ENCODE results near the gene MALT1. TPM values are rescaled to one million over a fixed set of nuclear protein-coding genes. Genes with fewer than 3 reads are reported as not detected.

Gene MALT1
- polyA plus RNA-seq, 3 donors from 2014 or later, result 18.8 to 34.2 (median 30.6) TPM

- Mint-ChIP-seq H3K4me1 (no peaks in the 10 kb centered on the region), H3K36me3 (no peaks in the 10 kb centered on the region), H3K4me3 (no peak overlapping the region), H3K27me3 (ENCODE audit: low read depth in 3 of 3) (peaks cover 0 to 5% (median 2%) of the 10 kb centered on the region in 3 donors), H3K9me3 (no peaks in the 10 kb centered on the region), H3K27ac (no peak overlapping the region)
- no peak for DNase-seq
Observed at GRCh38 chr18:58785870-58786269, 114.6 kb downstream of the MALT1 start.

- Mint-ChIP-seq H3K4me1 (no peaks in the 10 kb centered on the region), H3K9me3 (no peaks in the 10 kb centered on the region), H3K27ac (no peak overlapping the region), H3K36me3 (no peaks in the 10 kb centered on the region), H3K27me3 (ENCODE audit: low read depth in 3 of 3) (peaks cover 0 to 5% (median 2%) of the 10 kb centered on the region in 3 donors), H3K4me3 (no peak overlapping the region)
- no peak for DNase-seq
Observed at GRCh38 chr18:58787536-58788149, 116.4 kb downstream of the MALT1 start.

DNA sequence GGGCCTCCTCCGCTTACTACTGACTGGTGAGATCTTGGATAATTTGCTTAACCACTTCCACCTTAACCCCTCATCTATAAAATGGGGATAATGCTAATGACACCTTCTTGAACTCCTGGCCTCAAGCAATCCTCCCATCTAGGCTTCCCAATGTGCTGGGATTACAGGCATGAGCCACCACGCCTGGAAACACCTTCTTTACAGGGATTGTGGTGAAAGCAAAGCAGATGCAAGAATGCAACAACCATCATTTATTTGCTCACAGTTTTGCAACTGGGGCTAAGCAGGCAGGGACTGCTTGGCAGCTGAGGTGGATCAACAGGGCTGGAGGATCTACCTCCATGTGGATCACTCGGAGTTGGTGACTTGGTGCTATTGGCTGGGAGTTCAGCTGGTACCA lies 117.2 kb downstream of the MALT1 start:
- peaks cover 0 to 5% (median 0%) of the 10 kb centered on the region in 3 donors for H3K27me3 Mint-ChIP-seq (ENCODE audit: low read depth in 3 of 3)
- H3K4me3 Mint-ChIP-seq, result no peak overlapping the region
- DNase-seq, result no peak
- no peaks in the 10 kb centered on the region for H3K36me3 Mint-ChIP-seq
- no peaks in the 10 kb centered on the region for H3K9me3 Mint-ChIP-seq
- H3K4me1 Mint-ChIP-seq, result no peaks in the 10 kb centered on the region
- no peak overlapping the region for H3K27ac Mint-ChIP-seq

DNA sequence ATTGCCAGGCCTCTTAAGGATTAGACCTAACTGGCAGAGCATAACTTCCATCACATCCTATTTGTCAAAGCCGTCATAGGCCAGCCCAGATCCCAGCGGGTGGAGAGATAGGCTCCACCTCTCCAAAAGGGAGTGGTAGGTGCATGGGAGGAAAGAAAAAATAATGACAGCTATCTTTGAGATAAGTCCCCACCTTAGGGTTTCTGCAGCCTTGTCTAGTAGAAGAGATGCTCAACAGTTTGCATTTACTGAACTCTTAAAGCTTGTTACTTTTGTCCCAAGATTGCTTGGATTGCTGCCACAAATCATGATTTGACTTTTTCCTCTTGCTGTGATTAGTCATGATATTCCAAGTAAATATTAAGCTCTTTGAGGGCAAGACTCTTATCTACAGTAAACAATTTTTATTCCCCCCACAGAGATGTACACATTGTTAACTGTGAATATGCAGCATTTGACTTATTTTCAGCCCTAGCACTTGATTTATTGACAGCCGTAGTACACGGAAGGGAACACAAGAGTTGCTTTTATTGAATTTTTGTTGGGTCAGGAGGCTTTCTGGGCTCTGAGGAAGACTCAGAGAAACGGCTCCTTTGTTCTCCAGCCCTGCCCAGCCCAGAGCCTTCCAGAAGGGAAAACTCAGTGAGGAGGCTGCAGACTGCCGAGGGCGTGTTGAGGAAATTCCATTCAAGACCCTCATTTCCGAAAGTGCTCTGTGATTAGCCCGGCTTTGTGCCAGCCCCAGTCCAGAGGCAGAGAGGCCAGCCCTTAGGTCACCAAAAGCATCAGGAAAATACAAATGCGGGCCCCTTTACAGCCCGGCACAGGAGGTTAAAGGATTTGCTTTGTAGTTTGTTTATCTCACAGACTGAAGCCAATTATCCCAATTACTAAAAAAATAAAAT lies 118.0 kb downstream of the MALT1 start:
- Mint-ChIP-seq H3K27me3 (ENCODE audit: low read depth in 3 of 3) (peaks cover 0 to 5% (median 0%) of the 10 kb centered on the region in 3 donors), H3K4me1 (no peaks in the 10 kb centered on the region), H3K36me3 (no peaks in the 10 kb centered on the region), H3K4me3 (no peak overlapping the region), H3K9me3 (no peaks in the 10 kb centered on the region), H3K27ac (no peak overlapping the region)
- DNase-seq, result no peak

- Mint-ChIP-seq H3K4me3 (no peak overlapping the region), H3K27me3 (ENCODE audit: low read depth in 3 of 3) (peaks cover 0 to 5% (median 0%) of the 10 kb centered on the region in 3 donors), H3K9me3 (no peaks in the 10 kb centered on the region), H3K4me1 (no peaks in the 10 kb centered on the region), H3K36me3 (no peaks in the 10 kb centered on the region), H3K27ac (no peak overlapping the region)
- DNase-seq, result no peak
Observed at GRCh38 chr18:58789876-58790240, 118.6 kb downstream of the MALT1 start.

DNA sequence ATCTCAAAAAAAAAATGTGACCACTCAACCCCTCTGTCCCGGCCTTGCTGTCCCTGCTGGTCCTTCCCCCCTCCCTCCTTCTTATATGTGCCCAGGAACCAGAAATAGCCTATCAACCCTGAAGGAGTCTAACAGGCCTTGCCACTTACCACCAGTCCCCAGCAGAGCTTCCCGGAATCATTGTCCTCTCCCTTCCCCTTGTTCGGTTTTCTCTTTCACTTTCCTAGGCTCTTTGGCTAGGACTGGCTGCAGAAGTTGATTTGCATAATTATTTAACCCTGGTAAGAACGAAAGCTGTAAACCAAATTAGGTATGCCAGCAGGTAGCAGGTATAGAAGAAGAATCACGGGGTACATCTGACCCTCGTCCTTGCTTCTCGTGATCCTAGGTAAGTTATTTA lies 120.8 kb downstream of the MALT1 start:
- peaks cover 0 to 8% (median 0%) of the 10 kb centered on the region in 3 donors for H3K27me3 Mint-ChIP-seq (ENCODE audit: low read depth in 3 of 3)
- H3K4me1 Mint-ChIP-seq, result no peaks in the 10 kb centered on the region
- H3K4me3 Mint-ChIP-seq, result no peak overlapping the region
- H3K9me3 Mint-ChIP-seq, result no peaks in the 10 kb centered on the region
- H3K27ac Mint-ChIP-seq, result no peak overlapping the region
- DNase-seq, result no peak
- no peaks in the 10 kb centered on the region for H3K36me3 Mint-ChIP-seq

- H3K36me3 Mint-ChIP-seq, result no peaks in the 10 kb centered on the region
- H3K27ac Mint-ChIP-seq, result no peak overlapping the region
- DNase-seq, result no peak
- no peaks in the 10 kb centered on the region for H3K9me3 Mint-ChIP-seq
- peaks cover 0 to 6% (median 0%) of the 10 kb centered on the region in 3 donors for H3K27me3 Mint-ChIP-seq (ENCODE audit: low read depth in 3 of 3)
- H3K4me3 Mint-ChIP-seq, result no peak overlapping the region
- no peaks in the 10 kb centered on the region for H3K4me1 Mint-ChIP-seq
Observed at GRCh38 chr18:58793361-58793760, 122.1 kb downstream of the MALT1 start.

GRCh38 chr18:58796220-58796619 lies 125.0 kb downstream of the MALT1 start:
- Mint-ChIP-seq H3K27ac (no peak overlapping the region), H3K27me3 (ENCODE audit: low read depth in 3 of 3) (peaks cover 0 to 6% (median 2%) of the 10 kb centered on the region in 3 donors), H3K36me3 (no peaks in the 10 kb centered on the region), H3K4me3 (no peak overlapping the region), H3K9me3 (no peaks in the 10 kb centered on the region), H3K4me1 (no peaks in the 10 kb centered on the region)
- no peak for DNase-seq

GRCh38 chr18:58800582-58800981 lies 129.3 kb downstream of the MALT1 start:
- Mint-ChIP-seq H3K27me3 (ENCODE audit: low read depth in 3 of 3) (peaks cover 2 to 4% (median 4%) of the 10 kb centered on the region in 3 donors), H3K36me3 (no peaks in the 10 kb centered on the region), H3K4me1 (no peaks in the 10 kb centered on the region), H3K9me3 (no peaks in the 10 kb centered on the region), H3K27ac (no peak overlapping the region), H3K4me3 (no peak overlapping the region)
- no peak for DNase-seq

DNA sequence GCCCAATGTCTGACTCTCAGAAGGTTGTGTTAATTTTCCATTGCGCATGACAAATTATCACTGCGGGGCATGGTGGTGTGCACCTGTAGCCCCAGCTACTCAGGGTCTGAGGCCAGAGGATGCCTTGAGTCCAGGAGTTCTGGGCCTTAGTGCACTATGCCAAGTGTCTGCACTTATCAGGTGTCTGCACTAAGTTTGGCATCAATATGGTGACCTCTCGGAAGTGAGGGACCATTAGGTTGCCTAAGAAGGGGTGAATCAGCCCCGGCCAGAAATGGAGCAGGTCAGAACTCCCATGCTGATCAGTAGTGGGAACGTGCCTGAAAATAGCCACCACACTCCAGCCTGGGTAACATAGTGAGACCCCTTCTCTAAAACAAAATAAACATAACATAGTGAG lies 131.7 kb downstream of the MALT1 start:
- Mint-ChIP-seq H3K9me3 (no peaks in the 10 kb centered on the region), H3K4me1 (no peaks in the 10 kb centered on the region), H3K4me3 (no peak overlapping the region), H3K36me3 (no peaks in the 10 kb centered on the region), H3K27me3 (ENCODE audit: low read depth in 3 of 3) (peaks cover 1 to 4% (median 2%) of the 10 kb centered on the region in 3 donors), H3K27ac (no peak overlapping the region)
- DNase-seq, result no peak

DNA sequence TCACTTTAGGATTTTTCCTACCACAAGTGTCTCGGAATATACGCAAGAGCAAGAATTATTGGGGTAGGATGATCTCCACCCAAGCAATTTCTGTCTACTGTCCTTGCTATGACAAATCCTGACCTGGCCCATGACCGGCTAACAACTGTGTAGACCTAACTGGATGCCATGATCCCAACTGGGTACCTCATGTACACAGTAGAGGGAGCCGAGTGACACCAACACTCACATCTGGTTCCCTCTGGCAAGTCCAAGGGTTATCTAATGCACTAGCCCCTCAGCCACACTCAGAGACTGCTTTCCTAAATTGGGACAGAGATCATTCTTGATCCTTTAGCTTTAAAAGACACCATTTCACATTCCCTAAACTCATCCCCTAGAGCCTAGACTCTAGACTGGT lies 132.7 kb downstream of the MALT1 start:
- H3K27ac Mint-ChIP-seq, result no peak overlapping the region
- no peak for DNase-seq
- H3K9me3 Mint-ChIP-seq, result no peaks in the 10 kb centered on the region
- no peaks in the 10 kb centered on the region for H3K4me1 Mint-ChIP-seq
- no peaks in the 10 kb centered on the region for H3K36me3 Mint-ChIP-seq
- peaks cover 1 to 4% (median 2%) of the 10 kb centered on the region in 3 donors for H3K27me3 Mint-ChIP-seq (ENCODE audit: low read depth in 3 of 3)
- no peak overlapping the region for H3K4me3 Mint-ChIP-seq

Other genes starting within 250 kb of the MALT1 start
- gene ALPK2, start 42.4 kb upstream of the MALT1 start, polyA plus RNA-seq, result under 1 TPM in 1 of 3 donors, not detected in 2; 0.07 TPM
- under 1 TPM in 2 of 3 donors, not detected in 1; 0.49 to 0.99 TPM for gene ZNF532, start 193.4 kb downstream of the MALT1 start, polyA plus RNA-seq